HepG2 (cell line): ENCODE results near the gene RAB3D. TPM values are rescaled to one million over a fixed set of nuclear protein-coding genes. Genes with fewer than 3 reads are reported as not detected.

Experiments
- CBX5 ChIP-seq: sonication (generic); formaldehyde crosslinking; IDR thresholded peaks from 2 replicates; pipeline ENCODE4 v1.4.0; 2020; ENCODE audit warnings: missing genetic modification reagents, borderline replicate concordance
- CCAR2 ChIP-seq: fragments of 200-400 bp; formaldehyde crosslinking; optimal IDR thresholded peaks from 2 replicates; pipeline ENCODE3; 2018; ENCODE audit warnings: low read depth, mild to moderate bottlenecking, low read length, moderate library complexity
- EZH2 ChIP-seq: conservative IDR thresholded peaks from 2 replicates; pipeline ENCODE4 v1.6.1; 2012; ENCODE audit warnings: mild to moderate bottlenecking, low read depth, low read length, moderate library complexity
- GABPA ChIP-seq, 2 experiments: IDR thresholded peaks; 2 replicates each; pipeline ENCODE4 v1.6.1; 2011 to 2016; ENCODE audit warnings: low read depth in 2 of 2, low read length in 1 of 2, missing biosample characterization in 1 of 2, missing genetic modification characterization in 1 of 2
- HOXD1 ChIP-seq: sonication (generic); formaldehyde crosslinking; IDR thresholded peaks from 2 replicates; pipeline ENCODE4 v1.5.0; 2020; ENCODE audit warnings: missing genetic modification reagents
- IKZF1 ChIP-seq: fragments of 450-650 bp; IDR thresholded peaks from 2 replicates; pipeline ENCODE4 v1.7.1; 2016
- IKZF4 ChIP-seq: sonication (generic); formaldehyde crosslinking; IDR thresholded peaks from 2 replicates; pipeline ENCODE4 v1.5.1; 2020; ENCODE audit warnings: borderline replicate concordance, mild to moderate bottlenecking, low read depth, missing genetic modification reagents; ENCODE audit errors: not compliant biosample characterization
- MLX ChIP-seq: IDR thresholded peaks from 2 replicates; pipeline ENCODE4 v1.6.1; 2016
- PAF1 ChIP-seq: IDR thresholded peaks from 2 replicates; pipeline ENCODE4 v1.6.1; 2016; ENCODE audit warnings: missing genetic modification reagents, missing compliant biosample characterization
- PRDM10 ChIP-seq: sonication (generic); formaldehyde crosslinking; IDR thresholded peaks from 2 replicates; pipeline ENCODE4 v1.4.0; 2020; ENCODE audit warnings: low read depth, missing genetic modification reagents
- PRPF4 ChIP-seq: fragments of 200-400 bp; formaldehyde crosslinking; IDR thresholded peaks from 2 replicates; pipeline ENCODE4 v1.6.1; 2016; ENCODE audit warnings: low read length, low read depth; ENCODE audit not compliant: poor library complexity, severe bottlenecking
- REXO4 ChIP-seq: sonication (generic); formaldehyde crosslinking; IDR thresholded peaks from 2 replicates; pipeline ENCODE4 v1.8.0; 2022; ENCODE audit warnings: missing genetic modification reagents, mild to moderate bottlenecking, borderline replicate concordance
- SIN3A ChIP-seq: IDR thresholded peaks from 2 replicates; pipeline ENCODE4 v1.6.1; 2011; ENCODE audit warnings: low read depth, mild to moderate bottlenecking, control low read depth, low read length, borderline replicate concordance
- SMARCC2 ChIP-seq: fragments of 450-650 bp; IDR thresholded peaks from 2 replicates; pipeline ENCODE4 v1.6.1; 2017; ENCODE audit warnings: antibody characterized with exemption, mild to moderate bottlenecking
- STAT5B ChIP-seq: sonication (generic); formaldehyde crosslinking; IDR thresholded peaks from 2 replicates; pipeline ENCODE4 v1.4.0; 2020; ENCODE audit warnings: missing genetic modification reagents
- SYNCRIP ChIP-seq: fragments of 200-400 bp; formaldehyde crosslinking; IDR thresholded peaks from 2 replicates; pipeline ENCODE4 v1.6.1; 2018; ENCODE audit warnings: mild to moderate bottlenecking, low read depth, low read length; ENCODE audit not compliant: insufficient read depth
- TCF7 ChIP-seq: sonication (generic); IDR thresholded peaks from 2 replicates; pipeline ENCODE4 v1.6.1; 2016; ENCODE audit warnings: antibody characterized with exemption, low read depth
- ZNF20 ChIP-seq: sonication (generic); formaldehyde crosslinking; IDR thresholded peaks from 2 replicates; pipeline ENCODE4 v1.4.0; 2020; ENCODE audit warnings: mild to moderate bottlenecking, moderate library complexity, missing genetic modification reagents
- ZNF275 ChIP-seq: sonication (generic); formaldehyde crosslinking; IDR thresholded peaks from 2 replicates; pipeline ENCODE4 v1.8.0; 2022; ENCODE audit warnings: missing genetic modification reagents, mild to moderate bottlenecking, inconsistent platforms, borderline replicate concordance
- ZNF280B ChIP-seq: sonication (generic); formaldehyde crosslinking; IDR thresholded peaks from 2 replicates; pipeline ENCODE4 v1.5.0; 2020; ENCODE audit warnings: missing genetic modification reagents, mild to moderate bottlenecking, borderline replicate concordance
- ZNF431 ChIP-seq: sonication (generic); formaldehyde crosslinking; IDR thresholded peaks from 2 replicates; pipeline ENCODE4 v1.9.0; 2022; ENCODE audit warnings: missing genetic modification reagents, low read depth, mild to moderate bottlenecking, borderline replicate concordance
- ZNF589 ChIP-seq: sonication (generic); formaldehyde crosslinking; conservative IDR thresholded peaks from 2 replicates; pipeline ENCODE4 v1.8.0; 2022; ENCODE audit warnings: mild to moderate bottlenecking, moderate library complexity, missing genetic modification reagents
- polyA plus RNA-seq, 8 experiments: library from polyadenylated mRNA; depleted of rRNA in 3 of 8; stranded (reverse) in 7 of 8; unstranded in 1 of 8; fragments of >200 nt; fragmentation: Illumina TruSeq in 4 of 8; extraction: Trizol in 4 of 8; gene quantifications; 2 replicates each; pipeline versions ENCODE4 v1.2.1 to v1.2.3, GENCODE V29; 2011 to 2016; ENCODE audit warnings: low read depth in 4 of 8, missing spikeins in 1 of 8, mixed read lengths in 1 of 8; ENCODE audit not compliant: insufficient read depth in 1 of 8
- total RNA-seq, 5 experiments: library from RNA; depleted of rRNA; stranded (reverse); fragments of >200 nt; fragmentation: Illumina TruSeq; extraction: Trizol; gene quantifications; 2 replicates each; pipeline ENCODE4 v1.2.3, GENCODE V29; 2016; ENCODE audit warnings: low read depth in 1 of 5

RAB3D gene
- total and polyA plus RNA-seq, 2 of the 13 experiments (the other 11 are each of a cell fraction or from before 2014, with no cell fraction given) = 2.0 to 16.1 TPM

- TF ChIP-seq GABPA (IDR thresholded peaks at IDR 0.05; ENCODE audit: low read depth, low read length) (no peak), GABPA (CRISPR knock-in tag; IDR thresholded peaks at IDR 0.05; ENCODE audit: low read depth) (peak; percentile 35; the same call in 1 of the 2 replicates), PAF1 (CRISPR knock-in tag) (no peak), ZNF275 (CRISPR knock-in tag) (no peak), REXO4 (CRISPR knock-in tag) (no peak), STAT5B (CRISPR knock-in tag) (no peak), IKZF4 (CRISPR knock-in tag) (no peak), IKZF1 (no peak), HOXD1 (CRISPR knock-in tag) (no peak), MLX (CRISPR knock-in tag) (no peak), ZNF280B (CRISPR knock-in tag) (peak; percentile 80; the same call in 1 of the 2 replicates), EZH2 (no peak), CBX5 (CRISPR knock-in tag) (peak; percentile 92; the same call in 1 of the 2 replicates), PRDM10 (CRISPR knock-in tag) (no peak), SIN3A (peak; percentile 43; the same call in 1 of the 2 replicates), TCF7 (no peak), ZNF431 (no peak), ZNF20 (no peak), ZNF589 (CRISPR knock-in tag) (peak; percentile 44), SMARCC2 (no peak), PRPF4 (no peak), SYNCRIP (no peak), CCAR2 (no peak)
These were observed 41.4 kb upstream of the RAB3D start (continued) for GRCh38 chr19:11380653-11381537.
